K562 (cell line): Measurements from ENCODE around the gene GHRH. TPM values are rescaled to one million over a fixed set of nuclear protein-coding genes. Genes with fewer than 3 reads are reported as not detected.

Experiments
- ATAC-seq: fragments of 200-7000 bp; cut with Tn5 transposase; 3 replicates; pipeline ENCODE4 v1.9.1; 2020; ENCODE audit warnings: moderate library complexity
- BruUV-seq: library from RNA; stranded (reverse); fragments of 400-500 nt; replicated peaks from 2 replicates; lab custom pipeline; 2021; lab: Mats Ljungman, UMichigan
- CTCF ChIA-PET: fragments of 300-600 bp; formaldehyde crosslinking; extraction: SDS; loops from one replicate; lab custom pipeline; 2021; ENCODE audit warnings: low intra/inter-chr PET ratio; lab: Yijun Ruan, JAX
- POLR2A ChIA-PET: fragments of 300-600, 350-650 bp; sonication (Branson Sonifier 250); formaldehyde crosslinking; extraction: SDS; loops from one replicate; lab custom pipeline; 2021; ENCODE audit warnings: antibody characterized with exemption, inconsistent platforms; lab: Yijun Ruan, JAX
- DNase-seq, 4 experiments: peaks; one replicate each; pipeline versions ENCODE4 v3.0.0 to v3.0.0-alpha.2; 2011 to 2018; ENCODE audit warnings: low spot score in 3 of 4, mixed read lengths in 3 of 4; ENCODE audit errors: extremely low read depth in 1 of 4
- FAIRE-seq: peaks from 2 replicates; lab custom pipeline; 2011; peaks lifted over from hg19 to GRCh38; lab: Jason Lieb, UNC
- H2AFZ ChIP-seq: 2 replicates; pipeline ENCODE4 v1.6.0; 2011; ENCODE audit warnings: low read depth, low read length, control low read depth, inconsistent platforms
- H3K27ac ChIP-seq: fragments of 200-600 bp; 3 replicates; pipeline ENCODE4 v1.8.0; 2011; ENCODE audit warnings: low read depth, mild to moderate bottlenecking, control low read depth, inconsistent platforms, low read length, moderate library complexity, mixed read lengths; ENCODE audit errors: extremely low read depth
- H3K27me3 ChIP-seq, 2 experiments: fragments of 300-600 bp in 1 of 2; 2 replicates in 1 of 2; 3 replicates in 1 of 2; pipeline versions ENCODE4 v1.6.0 to v1.8.0; 2011; ENCODE audit warnings: inconsistent platforms in 2 of 2, low read length in 2 of 2, mild to moderate bottlenecking in 1 of 2, mixed read lengths in 1 of 2, moderate library complexity in 1 of 2; ENCODE audit not compliant: control insufficient read depth in 2 of 2, insufficient read depth in 2 of 2
- H3K36me3 ChIP-seq: fragments of 300-600 bp; 3 replicates; pipeline ENCODE4 v1.8.0; 2011; ENCODE audit warnings: mild to moderate bottlenecking, low read length, inconsistent platforms; ENCODE audit not compliant: control insufficient read depth, insufficient read depth
- H3K4me1 ChIP-seq, 2 experiments: fragments of 200-600 bp in 1 of 2; replicated peaks in 1 of 2; 2 replicates in 1 of 2; 3 replicates in 1 of 2; pipeline versions ENCODE4 v1.5.1 to v1.8.0; 2011; ENCODE audit warnings: inconsistent platforms in 2 of 2, low read length in 2 of 2, mild to moderate bottlenecking in 1 of 2, mixed read lengths in 1 of 2, moderate library complexity in 1 of 2; ENCODE audit not compliant: control insufficient read depth in 2 of 2, insufficient read depth in 2 of 2
- H3K4me2 ChIP-seq: 2 replicates; pipeline ENCODE4 v1.6.1; 2011; ENCODE audit warnings: low read length, control low read depth, inconsistent platforms, mixed read lengths; ENCODE audit not compliant: insufficient read depth
- H3K4me3 ChIP-seq: fragments of 200-600 bp; sonication (generic), shearing (Covaris generic); 2 replicates; pipeline ENCODE4 v1.5.1; 2016; ENCODE audit warnings: control low read depth, inconsistent platforms
- H3K79me2 ChIP-seq: fragments of 200-600 bp; 3 replicates; pipeline ENCODE4 v1.8.0; 2011; ENCODE audit warnings: low read length, inconsistent platforms; ENCODE audit not compliant: control insufficient read depth, insufficient read depth
- H3K9ac ChIP-seq, 2 experiments: 2 replicates each; pipeline versions ENCODE4 v1.6.0 to v1.6.1; 2011; ENCODE audit warnings: low read depth in 2 of 2, low read length in 2 of 2, control low read depth in 1 of 2, inconsistent platforms in 1 of 2, mild to moderate bottlenecking in 1 of 2, mixed read lengths in 1 of 2; ENCODE audit not compliant: insufficient read depth in 1 of 2
- H3K9me1 ChIP-seq: one replicate; pipeline ENCODE4 v1.6.0; 2011; ENCODE audit warnings: inconsistent platforms, mild to moderate bottlenecking, low read length, moderate library complexity; ENCODE audit not compliant: control insufficient read depth, insufficient read depth
- H3K9me3 ChIP-seq: replicated peaks from 2 replicates; pipeline ENCODE4 v1.5.1; 2011; ENCODE audit warnings: low read depth, low read length, inconsistent platforms; ENCODE audit not compliant: control insufficient read depth, insufficient read depth
- H4K20me1 ChIP-seq: replicated peaks from 2 replicates; pipeline ENCODE4 v1.6.1; 2011; ENCODE audit warnings: low read length, inconsistent platforms, mixed read lengths; ENCODE audit not compliant: control insufficient read depth, insufficient read depth
- ARID1B ChIP-seq: fragments of 450-650 bp; IDR thresholded peaks from 2 replicates; pipeline ENCODE4 v1.6.1; 2016; ENCODE audit warnings: antibody characterized with exemption, mild to moderate bottlenecking, inconsistent platforms
- DACH1 ChIP-seq: fragments of 450-650 bp; IDR thresholded peaks from 2 replicates; pipeline ENCODE4 v1.6.1; 2018; ENCODE audit not compliant: partially characterized antibody
- DPF2 ChIP-seq: fragments of 450-650 bp; IDR thresholded peaks from 2 replicates; pipeline ENCODE4 v1.6.1; 2016
- MCM3 ChIP-seq: fragments of 450-650 bp; IDR thresholded peaks from 2 replicates; pipeline ENCODE4 v1.6.1; 2016
- NUFIP1 ChIP-seq: fragments of 450-650 bp; IDR thresholded peaks from 2 replicates; pipeline ENCODE4 v1.6.1; 2018; ENCODE audit not compliant: partially characterized antibody
- OTX1 ChIP-seq: fragments of 450-650 bp; formaldehyde crosslinking; IDR thresholded peaks from 2 replicates; pipeline ENCODE4 v1.4.0; 2022; ENCODE audit warnings: mild to moderate bottlenecking
- PHB ChIP-seq: fragments of 250-450 bp; sonication (Bioruptor Pico); IDR thresholded peaks from 2 replicates; pipeline ENCODE4 v1.5.0; 2021
- SRSF7 ChIP-seq: fragments of 200-400 bp; formaldehyde crosslinking; optimal IDR thresholded peaks from 2 replicates; pipeline ENCODE3; 2017; ENCODE audit warnings: mild to moderate bottlenecking, low read depth, low read length
- XRCC4 ChIP-seq: IDR thresholded peaks from one replicate; pipeline ENCODE4 v1.6.1; 2011; ENCODE audit not compliant: insufficient read depth, insufficient read length; ENCODE audit errors: extremely low read depth
- ZNF175 ChIP-seq: fragments of 200-800 bp; sonication (Bioruptor generic); IDR thresholded peaks from 2 replicates; pipeline ENCODE4 v1.6.1; 2016; ENCODE audit warnings: low read depth, mild to moderate bottlenecking, missing genetic modification characterization, missing compliant biosample characterization
- ZNF77 ChIP-seq: fragments of 250-450 bp; sonication (Bioruptor Pico); IDR thresholded peaks from 2 replicates; pipeline ENCODE4 v1.5.0; 2020
- WGBS: fragments of 100-300 bp; shearing (Covaris generic); methylation state at CpG from one replicate; pipeline ENCODE4 v1.1.6; 2016; ENCODE audit warnings: low coverage, mixed read lengths; ENCODE audit not compliant: insufficient coverage; ENCODE audit errors: missing lambda C conversion rate; 5-methylcytosine and 5-hydroxymethylcytosine counted together
- in situ Hi-C: fragments of 300-500 bp; cut with MboI; formaldehyde crosslinking; loops from 4 replicates; pipeline ENCODE4 v1.15.0; 2018; ENCODE audit warnings: inconsistent platforms, mixed read lengths
- intact Hi-C: fragments of 100-400 bp; cut with micrococcal nuclease; formaldehyde crosslinking; loops from 2 replicates; pipeline ENCODE4 v1.14.2; 2022
- polyA plus RNA-seq, 8 experiments: library from polyadenylated mRNA; depleted of rRNA in 4 of 8; stranded (reverse) in 5 of 8; unstranded in 3 of 8; fragments of >200 nt; fragmentation: Nextera tagmentation in 2 of 8; fragmentation: Illumina TruSeq in 1 of 8; extraction: Ambion mirVana in 2 of 8; extraction: Trizol in 1 of 8; gene quantifications; 2 replicates each; pipeline versions ENCODE4 v1.2.1 to v1.2.3, GENCODE V29; 2011 to 2014; ENCODE audit warnings: inconsistent platforms in 1 of 8, missing spikeins in 1 of 8
- total RNA-seq, 7 experiments: library from RNA; depleted of rRNA in 6 of 7; stranded (reverse); fragments of >200 nt in 6 of 7; fragmentation: Illumina TruSeq in 2 of 7; extraction: Trizol in 2 of 7; gene quantifications; 2 replicates each; pipeline versions ENCODE4 v1.2.1 to v1.2.3, GENCODE V29; 2011 to 2021; ENCODE audit warnings: low replicate concordance in 1 of 7

GHRH gene
- total and polyA plus RNA-seq, 9 of the 15 experiments (the other 6 are each of a cell fraction or from before 2014, with no cell fraction given), result not detected

- Histone ChIP-seq H3K9me3 (no peaks in the 10 kb centered on the region), H3K9ac (no peak overlapping the region), H2AFZ (no peak overlapping the region), H3K27ac (no peak overlapping the region), H3K27me3 (no peaks in the 10 kb centered on the region), H3K4me3 (no peak overlapping the region), H4K20me1 (no peaks in the 10 kb centered on the region), H3K36me3 (peaks cover 64% of the 10 kb centered on the region), H3K79me2 (no peaks in the 10 kb centered on the region), H3K4me1 (no peaks in the 10 kb centered on the region), H3K9me1 (no peaks in the 10 kb centered on the region), H3K4me2 (no peak overlapping the region)
- in situ Hi-C loops (no loop called here), intact Hi-C loops (no loop called here)
- ChIA-PET POLR2A (interaction anchor here (1.3 kb wide), 1 partner anchor 8 kb away, joined by 3 read pairs; no protein-coding TSS in a partner anchor), CTCF (no interaction called here)
- FAIRE-seq (no peak), ATAC-seq (no peak), DNase-seq (no peak)
- no TSS peak for BruUV-seq
- TF ChIP-seq SRSF7, result no peak
- no peak for TF ChIP-seq DPF2
- no peak for TF ChIP-seq PHB (CRISPR knock-in tag)
- no peak for TF ChIP-seq DACH1
- TF ChIP-seq ZNF77 (CRISPR knock-in tag), result no peak
- TF ChIP-seq ARID1B, result no peak
- no peak for TF ChIP-seq ZNF175
- TF ChIP-seq XRCC4, result no peak
- no peak for TF ChIP-seq OTX1
- no peak for TF ChIP-seq MCM3
- no peak for TF ChIP-seq NUFIP1
- WGBS, result 97% methylated on average over 4 of the region's 4 CpGs
These were observed 19.1 kb downstream of the GHRH start for GRCh38 chr20:37242503-37242902.
